HG02588 (cell line): ENCODE measurements around the gene DAB1.
"Not testable (repeated sequence)": the region's sequence is repeated elsewhere in the genome, so short reads cannot be mapped to it uniquely, and the experiment has no call there.

Experiments used
- ATAC-seq: cut with Tn5 transposase; IDR thresholded peaks from one replicate; pipeline ENCODE4 v1.9.1; 2021; ENCODE audit warnings: mild to moderate bottlenecking, moderate library complexity; ENCODE audit not compliant: unreplicated experiment

Gene DAB1

GRCh38 chr1:57089855-57090254 is 334.0 kb downstream of the DAB1 start:
- ATAC-seq = no peak

DNA sequence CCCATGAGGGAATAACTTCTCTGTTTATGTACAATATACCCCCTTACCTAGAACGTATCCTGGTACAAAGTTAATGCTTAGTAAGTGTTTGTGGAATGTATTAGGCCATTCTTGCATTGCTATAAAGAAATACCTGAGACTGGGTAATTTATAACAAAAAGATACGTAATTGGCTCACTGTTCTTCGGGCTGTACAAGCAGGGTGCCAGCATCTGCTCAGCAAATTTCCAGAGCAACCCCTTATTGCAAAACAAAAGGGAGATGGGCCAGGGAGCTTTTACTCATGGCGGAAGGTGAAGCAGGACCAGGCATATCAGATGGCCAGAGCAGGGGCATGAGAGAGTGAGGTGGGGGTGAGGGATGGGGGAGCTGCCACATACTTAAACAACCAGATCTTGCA is 334.6 kb downstream of the DAB1 start:
- no peak for ATAC-seq

DNA sequence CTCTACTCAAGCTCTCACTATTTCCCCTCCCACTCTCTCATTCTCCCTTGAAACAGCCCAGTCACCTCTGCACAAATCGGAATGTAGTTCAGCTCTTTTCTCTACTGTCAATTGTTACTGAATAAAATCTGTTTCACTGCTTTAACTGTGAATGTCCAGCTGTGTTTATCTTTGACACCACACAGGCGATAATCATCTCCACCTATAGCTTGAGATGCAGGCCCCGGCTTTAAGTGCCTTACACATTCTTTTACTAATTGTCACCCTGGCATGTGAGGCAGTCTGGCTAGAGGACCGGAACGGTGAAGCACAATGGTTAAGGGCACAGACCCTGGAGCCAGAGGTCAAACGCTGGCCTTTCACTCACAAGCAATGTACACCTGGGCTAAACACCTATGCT is 335.2 kb downstream of the DAB1 start:
- no peak for ATAC-seq

GRCh38 chr1:57087660-57088059 is 336.2 kb downstream of the DAB1 start:
- ATAC-seq = not testable (repeated sequence)

GRCh38 chr1:57086154-57086553 is 337.7 kb downstream of the DAB1 start:
- ATAC-seq = no peak

DNA sequence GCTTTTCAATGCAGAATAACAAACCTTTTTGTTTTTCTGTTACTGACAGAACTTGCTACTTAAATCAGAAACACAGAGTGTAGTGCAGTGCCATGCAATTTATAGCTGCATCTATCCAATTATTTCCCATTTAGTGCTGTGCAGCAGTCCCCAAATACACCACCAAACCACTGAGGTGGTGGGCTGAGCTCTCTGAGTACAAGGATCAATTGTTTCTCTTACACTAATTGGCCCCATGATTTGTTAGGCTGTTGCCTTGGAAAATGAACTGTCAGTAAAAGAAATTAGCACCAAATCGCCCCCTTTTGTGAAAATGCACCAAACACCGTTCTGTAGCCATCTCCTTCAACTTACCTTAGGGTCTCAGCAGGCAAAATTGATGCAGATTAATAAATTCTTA is 339.2 kb downstream of the DAB1 start:
- ATAC-seq = no peak

DNA sequence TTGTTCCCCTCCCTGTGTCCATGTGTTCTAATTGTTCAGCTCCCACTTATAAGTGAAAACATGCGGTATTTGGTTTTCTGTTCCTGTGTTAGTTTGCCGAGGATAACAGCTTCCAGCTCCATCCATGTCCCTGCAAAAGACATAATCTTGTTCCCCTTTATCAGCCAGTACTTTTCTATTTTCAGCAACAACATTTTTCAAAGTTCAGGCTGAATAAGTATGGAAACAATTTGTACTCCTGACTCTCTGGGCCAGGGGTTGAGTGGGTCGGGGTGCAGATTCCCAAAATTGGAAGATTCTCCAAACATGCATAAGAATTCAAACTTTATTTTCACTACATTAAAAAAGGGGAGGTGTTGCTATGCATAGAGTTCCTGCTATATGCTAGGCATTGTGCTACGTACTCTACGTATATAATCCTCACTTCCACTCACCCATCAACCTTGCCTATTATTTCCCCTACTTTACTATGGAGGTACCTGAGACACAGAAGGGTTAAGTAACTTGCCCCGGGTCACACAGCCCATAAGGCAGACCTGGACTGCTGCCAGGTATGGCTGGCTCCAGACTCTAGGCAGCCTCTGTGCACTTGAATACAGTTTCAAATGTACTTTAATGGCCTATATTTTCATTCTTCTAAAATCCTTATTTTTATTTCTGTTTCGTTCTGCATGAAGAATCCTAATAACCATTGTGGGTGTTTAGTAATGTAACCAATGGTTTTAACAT is 341.0 kb downstream of the DAB1 start:
- ATAC-seq = no peak

- ATAC-seq = no peak
These were observed 344.3 kb downstream of the DAB1 start for GRCh38 chr1:57079454-57080157.

GRCh38 chr1:57072401-57073110 is 351.3 kb downstream of the DAB1 start:
- no peak for ATAC-seq

GRCh38 chr1:57067863-57068262 is 356.0 kb downstream of the DAB1 start:
- no peak for ATAC-seq

DNA sequence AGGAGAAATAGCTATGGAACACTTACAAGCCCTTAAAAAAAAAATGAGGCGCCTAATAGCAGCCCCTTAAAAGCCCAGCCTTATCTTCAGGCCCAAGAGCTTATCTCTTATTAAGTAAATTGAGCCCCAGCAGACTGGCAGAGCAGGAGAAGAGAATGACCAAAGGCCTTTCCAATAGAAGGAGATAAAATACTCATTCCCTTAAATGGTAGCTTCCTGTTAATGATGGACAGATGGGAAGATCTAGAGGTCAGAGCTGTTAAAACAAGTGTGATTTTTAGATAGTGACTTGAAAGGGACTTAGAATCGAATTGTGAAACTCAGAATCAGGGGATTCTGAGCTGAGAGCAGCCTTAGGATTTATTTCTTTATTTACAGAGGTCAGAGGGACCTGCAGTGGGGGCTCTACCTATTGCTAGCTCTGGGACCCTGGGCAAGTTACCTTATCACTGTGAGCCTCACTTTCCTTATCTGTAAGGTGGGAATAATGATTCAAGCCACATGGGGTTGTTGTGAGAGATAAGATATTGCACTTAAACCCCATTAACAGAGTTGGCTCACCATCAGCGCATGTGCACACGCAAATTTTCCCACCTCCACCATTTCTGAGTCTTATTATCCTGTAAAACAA is 356.8 kb downstream of the DAB1 start:
- ATAC-seq = no peak

- no peak for ATAC-seq
These were observed 358.4 kb downstream of the DAB1 start for GRCh38 chr1:57065442-57065841.

DNA sequence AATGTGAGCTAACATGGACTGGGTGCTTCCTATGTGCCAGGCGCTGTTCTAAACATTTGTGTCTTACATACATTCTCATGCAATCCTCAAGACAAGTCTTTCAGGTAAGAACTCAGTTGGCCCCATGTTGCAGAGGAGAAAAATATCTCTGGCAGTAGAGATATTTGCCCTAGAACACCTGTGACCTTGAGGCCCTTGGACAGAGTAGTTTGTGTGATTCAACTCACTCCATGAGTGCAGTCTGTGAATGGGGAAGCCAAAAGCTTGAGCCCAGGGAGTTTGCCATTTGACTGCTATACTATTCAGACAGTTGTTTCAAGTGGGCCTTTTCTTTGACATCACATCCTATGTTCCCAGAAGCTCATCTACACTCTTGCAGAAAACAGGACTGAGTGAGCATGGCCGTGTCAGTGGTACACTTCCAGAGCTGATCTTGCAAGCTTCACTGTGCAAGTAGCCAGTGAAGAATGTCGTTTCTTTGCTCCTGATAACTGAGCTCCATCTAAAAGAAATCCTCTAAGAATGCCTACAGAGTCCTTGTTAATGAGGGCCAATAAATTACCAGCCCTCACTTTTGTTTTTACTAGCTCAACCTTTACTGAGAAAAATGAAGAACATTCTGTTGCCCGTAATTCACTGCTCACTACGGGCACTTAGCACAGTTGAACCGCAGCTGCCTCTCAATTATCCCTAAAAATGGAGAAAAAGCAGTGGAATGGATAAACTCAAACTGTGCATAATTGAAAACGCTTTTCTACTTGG is 359.3 kb downstream of the DAB1 start:
- ATAC-seq = no peak

GRCh38 chr1:57063406-57064125 is 360.3 kb downstream of the DAB1 start:
- ATAC-seq = no peak

DNA sequence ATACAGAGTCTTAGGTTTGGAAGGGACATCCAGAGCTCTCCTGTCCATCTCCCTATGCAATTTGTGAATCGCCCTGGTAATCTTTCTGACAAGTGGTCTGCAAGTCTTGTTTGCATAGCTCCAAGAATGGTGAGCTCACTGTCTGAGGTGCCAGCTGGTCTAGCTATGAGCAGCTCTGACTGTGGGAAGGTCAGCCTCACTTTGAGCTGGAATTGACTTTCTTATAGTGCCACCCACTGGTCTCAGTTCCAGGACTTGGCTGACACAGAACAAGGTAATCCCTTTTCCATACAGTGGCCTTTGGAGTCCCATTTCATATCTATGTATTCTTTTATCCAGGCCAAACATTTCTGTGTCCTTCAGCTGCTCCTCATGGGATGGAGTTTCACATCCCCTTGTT is 362.5 kb downstream of the DAB1 start:
- ATAC-seq = no peak

DNA sequence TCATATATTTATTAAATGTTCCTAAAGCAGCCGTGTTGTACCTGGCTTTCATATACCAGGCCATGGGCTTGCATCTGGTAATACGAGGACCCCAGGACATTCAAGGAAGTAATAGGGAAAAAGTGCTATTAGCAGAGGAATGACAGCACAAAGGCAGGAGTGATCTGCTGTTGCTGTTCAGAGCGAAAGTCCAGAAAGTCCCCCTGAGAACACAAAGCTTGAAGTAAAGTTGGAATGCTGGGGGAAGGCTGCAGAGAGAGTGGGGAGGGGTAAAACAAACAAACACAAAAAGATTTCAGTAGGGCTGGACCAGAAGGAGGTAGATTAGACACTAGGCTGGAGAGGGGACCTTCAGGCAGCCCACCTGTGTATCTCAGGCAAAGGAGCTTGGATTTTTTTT is 363.4 kb downstream of the DAB1 start:
- ATAC-seq = no peak

- no peak for ATAC-seq
These were observed 365.0 kb downstream of the DAB1 start for GRCh38 chr1:57058652-57059501.

DNA sequence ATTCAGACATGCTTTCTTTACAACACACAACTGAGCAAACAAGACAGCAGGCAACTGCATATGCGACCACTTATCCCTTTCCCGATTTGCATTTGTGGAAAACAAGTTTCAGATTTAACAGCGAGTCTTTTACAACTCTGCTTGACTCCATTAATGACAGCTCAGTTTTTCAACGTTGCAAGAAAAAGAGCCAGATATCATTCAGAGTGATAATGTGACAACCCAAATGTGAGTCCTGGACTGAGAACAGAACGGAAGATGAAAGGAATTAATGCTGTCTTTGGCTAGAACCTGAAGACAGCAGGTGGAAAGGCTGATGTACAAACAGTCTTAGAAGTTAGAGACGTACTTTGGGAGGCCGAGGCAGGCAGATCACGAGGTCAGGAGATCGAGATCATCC is 375.0 kb downstream of the DAB1 start:
- no peak for ATAC-seq

GRCh38 chr1:57046462-57046861 is 377.4 kb downstream of the DAB1 start:
- ATAC-seq = no peak
